ENCODE data around the gene ALG3. TPM values are rescaled to one million over a fixed set of nuclear protein-coding genes. Genes with fewer than 3 reads are reported as not detected.

The ALG3 gene
- total and polyA plus RNA-seq, 9 of the 15 experiments (the other 6 are each of a cell fraction or from before 2014, with no cell fraction given): 37.5 to 107 (median 80.1) TPM

GRCh38 chr3:184261270-184261853 is 12.6 kb upstream of the ALG3 start, which contains the start of gene CAMK2N2 (continued):
- TF ChIP-seq, protein P1, sequence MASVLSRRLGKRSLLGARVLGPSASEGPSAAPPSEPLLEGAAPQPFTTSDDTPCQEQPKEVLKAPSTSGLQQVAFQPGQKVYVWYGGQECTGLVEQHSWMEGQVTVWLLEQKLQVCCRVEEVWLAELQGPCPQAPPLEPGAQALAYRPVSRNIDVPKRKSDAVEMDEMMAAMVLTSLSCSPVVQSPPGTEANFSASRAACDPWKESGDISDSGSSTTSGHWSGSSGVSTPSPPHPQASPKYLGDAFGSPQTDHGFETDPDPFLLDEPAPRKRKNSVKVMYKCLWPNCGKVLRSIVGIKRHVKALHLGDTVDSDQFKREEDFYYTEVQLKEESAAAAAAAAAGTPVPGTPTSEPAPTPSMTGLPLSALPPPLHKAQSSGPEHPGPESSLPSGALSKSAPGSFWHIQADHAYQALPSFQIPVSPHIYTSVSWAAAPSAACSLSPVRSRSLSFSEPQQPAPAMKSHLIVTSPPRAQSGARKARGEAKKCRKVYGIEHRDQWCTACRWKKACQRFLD (CRISPR knock-in tag; IDR thresholded peaks at IDR 0.05): 0 out of 2 replicates have a peak, but pooled peaks have one; percentile 38
- TF ChIP-seq SIN3A (IDR thresholded peaks at IDR 0.05; ENCODE audit: borderline replicate concordance in 2 of 2, control insufficient read depth in 1 of 2, low read depth in 2 of 2, low read length in 2 of 2): 0 out of 4 replicates have a peak, but pooled peaks of 1 of the 2 experiments have one; percentile 37
- TF ChIP-seq TAL1 (IDR thresholded peaks at IDR 0.05): no peak
- TF ChIP-seq, protein P2, sequence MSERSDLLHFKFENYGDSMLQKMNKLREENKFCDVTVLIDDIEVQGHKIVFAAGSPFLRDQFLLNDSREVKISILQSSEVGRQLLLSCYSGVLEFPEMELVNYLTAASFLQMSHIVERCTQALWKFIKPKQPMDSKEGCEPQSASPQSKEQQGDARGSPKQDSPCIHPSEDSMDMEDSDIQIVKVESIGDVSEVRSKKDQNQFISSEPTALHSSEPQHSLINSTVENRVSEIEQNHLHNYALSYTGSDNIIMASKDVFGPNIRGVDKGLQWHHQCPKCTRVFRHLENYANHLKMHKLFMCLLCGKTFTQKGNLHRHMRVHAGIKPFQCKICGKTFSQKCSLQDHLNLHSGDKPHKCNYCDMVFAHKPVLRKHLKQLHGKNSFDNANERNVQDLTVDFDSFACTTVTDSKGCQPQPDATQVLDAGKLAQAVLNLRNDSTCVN (CRISPR knock-in tag; IDR thresholded peaks at IDR 0.05): no peak
- TF ChIP-seq KDM5B (IDR thresholded peaks at IDR 0.05; ENCODE audit: insufficient replicate concordance, low read depth, low read length): no peak
- TF ChIP-seq EGR1 (conservative IDR thresholded peaks at IDR 0.05): 0 out of 2 replicates have a peak, but pooled peaks have one; percentile 6
- TF ChIP-seq GABPA (tag; conservative IDR thresholded peaks at IDR 0.05; ENCODE audit: low read depth): peak; percentile 52
- TF ChIP-seq, protein P3, sequence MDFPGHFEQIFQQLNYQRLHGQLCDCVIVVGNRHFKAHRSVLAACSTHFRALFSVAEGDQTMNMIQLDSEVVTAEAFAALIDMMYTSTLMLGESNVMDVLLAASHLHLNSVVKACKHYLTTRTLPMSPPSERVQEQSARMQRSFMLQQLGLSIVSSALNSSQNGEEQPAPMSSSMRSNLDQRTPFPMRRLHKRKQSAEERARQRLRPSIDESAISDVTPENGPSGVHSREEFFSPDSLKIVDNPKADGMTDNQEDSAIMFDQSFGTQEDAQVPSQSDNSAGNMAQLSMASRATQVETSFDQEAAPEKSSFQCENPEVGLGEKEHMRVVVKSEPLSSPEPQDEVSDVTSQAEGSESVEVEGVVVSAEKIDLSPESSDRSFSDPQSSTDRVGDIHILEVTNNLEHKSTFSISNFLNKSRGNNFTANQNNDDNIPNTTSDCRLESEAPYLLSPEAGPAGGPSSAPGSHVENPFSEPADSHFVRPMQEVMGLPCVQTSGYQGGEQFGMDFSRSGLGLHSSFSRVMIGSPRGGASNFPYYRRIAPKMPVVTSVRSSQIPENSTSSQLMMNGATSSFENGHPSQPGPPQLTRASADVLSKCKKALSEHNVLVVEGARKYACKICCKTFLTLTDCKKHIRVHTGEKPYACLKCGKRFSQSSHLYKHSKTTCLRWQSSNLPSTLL (IDR thresholded peaks at IDR 0.05): no peak
- TF ChIP-seq, protein P4, sequence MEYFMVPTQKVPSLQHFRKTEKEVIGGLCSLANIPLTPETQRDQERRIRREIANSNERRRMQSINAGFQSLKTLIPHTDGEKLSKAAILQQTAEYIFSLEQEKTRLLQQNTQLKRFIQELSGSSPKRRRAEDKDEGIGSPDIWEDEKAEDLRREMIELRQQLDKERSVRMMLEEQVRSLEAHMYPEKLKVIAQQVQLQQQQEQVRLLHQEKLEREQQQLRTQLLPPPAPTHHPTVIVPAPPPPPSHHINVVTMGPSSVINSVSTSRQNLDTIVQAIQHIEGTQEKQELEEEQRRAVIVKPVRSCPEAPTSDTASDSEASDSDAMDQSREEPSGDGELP (CRISPR knock-in tag; IDR thresholded peaks at IDR 0.05; ENCODE audit: borderline replicate concordance): peak; percentile 33; the same call in 1 of the 2 replicates
- TF ChIP-seq RERE (CRISPR knock-in tag; IDR thresholded peaks at IDR 0.05; ENCODE audit: borderline replicate concordance): no peak
- no peak for TF ChIP-seq MYNN (IDR thresholded peaks at IDR 0.05)
- no peak for TF ChIP-seq MYNN (CRISPR knock-in tag; IDR thresholded peaks at IDR 0.05)
- TF ChIP-seq, protein P5, sequence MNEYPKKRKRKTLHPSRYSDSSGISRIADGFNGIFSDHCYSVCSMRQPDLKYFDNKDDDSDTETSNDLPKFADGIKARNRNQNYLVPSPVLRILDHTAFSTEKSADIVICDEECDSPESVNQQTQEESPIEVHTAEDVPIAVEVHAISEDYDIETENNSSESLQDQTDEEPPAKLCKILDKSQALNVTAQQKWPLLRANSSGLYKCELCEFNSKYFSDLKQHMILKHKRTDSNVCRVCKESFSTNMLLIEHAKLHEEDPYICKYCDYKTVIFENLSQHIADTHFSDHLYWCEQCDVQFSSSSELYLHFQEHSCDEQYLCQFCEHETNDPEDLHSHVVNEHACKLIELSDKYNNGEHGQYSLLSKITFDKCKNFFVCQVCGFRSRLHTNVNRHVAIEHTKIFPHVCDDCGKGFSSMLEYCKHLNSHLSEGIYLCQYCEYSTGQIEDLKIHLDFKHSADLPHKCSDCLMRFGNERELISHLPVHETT (CRISPR knock-in tag; conservative IDR thresholded peaks at IDR 0.05 in 1 of 2, IDR thresholded peaks at IDR 0.05 in 1 of 2): peak in 1 of 2 experiments; percentile 98; a peak in 2 of 4 replicates

All from K562 (cell line).